Osteocyte (in vitro differentiated cells): ENCODE results near the gene CYFIP1. TPM values are rescaled to one million over a fixed set of nuclear protein-coding genes. Genes with fewer than 3 reads are reported as not detected.

Experiments used
- DNase-seq: peaks from one replicate; pipeline ENCODE4 v3.0.0; 2021; ENCODE audit warnings: mixed read lengths; ENCODE audit not compliant: unreplicated experiment; ENCODE audit errors: extremely low spot score
- H3K27ac Mint-ChIP-seq: one replicate; pipeline ENCODE4 v1.8.0; 2021; ENCODE audit warnings: mild to moderate bottlenecking, mixed read lengths; ENCODE audit not compliant: unreplicated experiment
- H3K27me3 Mint-ChIP-seq: one replicate; pipeline ENCODE4 v1.8.0; 2021; ENCODE audit warnings: mixed read lengths; ENCODE audit not compliant: unreplicated experiment
- H3K36me3 Mint-ChIP-seq: one replicate; pipeline ENCODE4 v1.8.0; 2021; ENCODE audit warnings: mixed read lengths; ENCODE audit not compliant: unreplicated experiment
- H3K4me1 Mint-ChIP-seq: one replicate; pipeline ENCODE4 v1.8.0; 2021; ENCODE audit warnings: mixed read lengths; ENCODE audit not compliant: unreplicated experiment
- H3K4me3 Mint-ChIP-seq: one replicate; pipeline ENCODE4 v1.8.0; 2021; ENCODE audit warnings: mild to moderate bottlenecking, moderate library complexity, mixed read lengths; ENCODE audit not compliant: unreplicated experiment
- H3K9me3 Mint-ChIP-seq: one replicate; pipeline ENCODE4 v1.8.0; 2021; ENCODE audit warnings: mixed read lengths; ENCODE audit not compliant: unreplicated experiment
- CTCF ChIP-seq: fragments of 200-600 bp; sonication (generic); IDR thresholded peaks from 2 replicates; pipeline ENCODE4 v1.5.0; 2021; ENCODE audit warnings: antibody characterized with exemption, mild to moderate bottlenecking, moderate library complexity
- total RNA-seq: library from RNA; stranded (reverse); gene quantifications from 2 replicates; pipeline ENCODE4 v1.2.1, GENCODE V29; 2021

CYFIP1 gene
- total RNA-seq, 1 donor from 2014 or later, result 118 TPM

- TF ChIP-seq CTCF, result no peak
- peaks cover 16% of the 10 kb centered on the region for H3K4me1 Mint-ChIP-seq
- H3K27ac Mint-ChIP-seq, result no peak overlapping the region
- no peak overlapping the region for H3K4me3 Mint-ChIP-seq
- H3K27me3 Mint-ChIP-seq, result no peaks in the 10 kb centered on the region
- H3K36me3 Mint-ChIP-seq, result peaks cover 22% of the 10 kb centered on the region
- DNase-seq, result no peak
- H3K9me3 Mint-ChIP-seq, result no peaks in the 10 kb centered on the region
These were observed 89.9 kb downstream of the CYFIP1 start for GRCh38 chr15:22890296-22890695.

- no peaks in the 10 kb centered on the region for H3K9me3 Mint-ChIP-seq
- TF ChIP-seq CTCF, result no peak
- DNase-seq, result no peak
- no peak overlapping the region for H3K4me3 Mint-ChIP-seq
- H3K36me3 Mint-ChIP-seq, result peaks cover 24% of the 10 kb centered on the region
- H3K27ac Mint-ChIP-seq, result peak overlapping the region; percentile 65
- peaks cover 15% of the 10 kb centered on the region for H3K4me1 Mint-ChIP-seq
- no peaks in the 10 kb centered on the region for H3K27me3 Mint-ChIP-seq
These were observed 90.9 kb downstream of the CYFIP1 start for GRCh38 chr15:22889146-22889818.

DNA sequence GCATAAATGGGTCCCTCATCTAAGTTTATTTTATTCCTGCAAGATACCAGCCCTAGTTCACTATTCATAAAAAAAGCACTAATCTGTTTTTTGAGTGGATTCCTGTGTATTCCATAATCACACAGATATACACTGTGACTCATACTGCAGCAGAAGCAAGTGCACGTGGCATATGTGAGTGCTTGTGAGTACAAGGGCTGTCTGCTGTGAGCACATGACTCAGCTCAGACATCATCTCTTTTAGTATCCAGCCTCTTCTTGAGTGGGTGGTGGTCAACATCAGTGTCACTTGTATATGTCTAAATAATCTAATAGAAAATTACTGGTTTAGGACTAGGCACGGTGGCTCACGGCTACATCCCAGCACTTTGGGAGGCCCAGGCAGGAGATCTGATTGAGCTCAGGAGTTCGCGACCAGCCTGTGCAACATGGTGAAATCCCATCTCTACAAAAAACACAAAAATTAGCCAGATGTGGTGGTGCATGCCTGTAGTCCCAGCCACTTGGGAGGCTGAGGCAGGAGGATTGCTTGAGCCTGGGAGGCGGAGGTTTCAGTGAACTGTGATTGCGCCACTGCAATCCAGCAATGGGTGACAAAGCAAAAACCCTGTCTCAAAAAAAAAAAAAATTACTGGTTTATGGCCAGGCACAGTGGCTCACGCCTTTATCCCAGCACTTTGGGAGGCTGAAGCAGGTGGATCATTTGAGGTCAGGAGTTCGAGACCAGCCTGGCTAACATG, 91.9 kb downstream of the CYFIP1 start:
- Mint-ChIP-seq H3K27ac (peak overlapping the region; percentile 86), H3K9me3 (no peaks in the 10 kb centered on the region), H3K36me3 (peaks cover 24% of the 10 kb centered on the region), H3K4me3 (no peak overlapping the region), H3K27me3 (no peaks in the 10 kb centered on the region), H3K4me1 (peaks cover 15% of the 10 kb centered on the region)
- DNase-seq, result no peak
- TF ChIP-seq CTCF, result no peak

- no peaks in the 10 kb centered on the region for H3K9me3 Mint-ChIP-seq
- H3K4me1 Mint-ChIP-seq, result peaks cover 15% of the 10 kb centered on the region
- peak overlapping the region; percentile 86 for H3K27ac Mint-ChIP-seq
- DNase-seq, result no peak
- no peak for TF ChIP-seq CTCF
- H3K36me3 Mint-ChIP-seq, result peaks cover 19% of the 10 kb centered on the region
- no peak overlapping the region for H3K4me3 Mint-ChIP-seq
- H3K27me3 Mint-ChIP-seq, result no peaks in the 10 kb centered on the region
These were observed 92.8 kb downstream of the CYFIP1 start for GRCh38 chr15:22887157-22887951.

GRCh38 chr15:22885120-22885519, 95.0 kb downstream of the CYFIP1 start:
- DNase-seq, result no peak
- TF ChIP-seq CTCF, result no peak
- H3K27ac Mint-ChIP-seq, result no peak overlapping the region
- no peak overlapping the region for H3K4me3 Mint-ChIP-seq
- H3K4me1 Mint-ChIP-seq, result peaks cover 15% of the 10 kb centered on the region
- H3K9me3 Mint-ChIP-seq, result no peaks in the 10 kb centered on the region
- H3K36me3 Mint-ChIP-seq, result peaks cover 33% of the 10 kb centered on the region
- no peaks in the 10 kb centered on the region for H3K27me3 Mint-ChIP-seq
